NCI-H526 (cell line): ENCODE measurements around the gene HYOU1.
"Not testable (repeated sequence)": the region's sequence is repeated elsewhere in the genome, so short reads cannot be mapped to it uniquely, and the experiment has no call there.

Experiments
- DNase-seq, 2 experiments: peaks; one replicate each; lab custom pipeline; 2025; lab: John Stamatoyannopoulos, UW

The HYOU1 gene

GRCh38 chr11:119019996-119020395 lies 37.0 kb downstream of the HYOU1 start:
- DNase-seq, result peak; percentile 45 to 51

- peak; percentile 99 to 100 for DNase-seq
Measured at GRCh38 chr11:119018074-119018938, 38.7 kb downstream of the HYOU1 start, which contains the start of the genes RPS25 and TRAPPC4. RPS25 (minus strand) TSS chr11:119018343; CDS start chr11:119018284, 59 bp downstream. TRAPPC4 (plus strand) TSS chr11:119018766; CDS start chr11:119018796, 30 bp downstream.

- DNase-seq, result not testable (repeated sequence)
Measured at GRCh38 chr11:119017377-119017776, 39.6 kb downstream of the HYOU1 start.

- DNase-seq, result no peak
Measured at GRCh38 chr11:119016216-119017009, 40.6 kb downstream of the HYOU1 start.

GRCh38 chr11:119015054-119015611 lies 41.9 kb downstream of the HYOU1 start:
- peak in 1 of 2 experiments; percentile 36 for DNase-seq

- DNase-seq, result no peak
Measured at GRCh38 chr11:119014209-119014924, 42.6 kb downstream of the HYOU1 start.

- DNase-seq, result no peak
Measured at GRCh38 chr11:119012629-119013170, 44.3 kb downstream of the HYOU1 start.

- no peak for DNase-seq
Measured at GRCh38 chr11:119011476-119012053, 45.4 kb downstream of the HYOU1 start.

- no peak for DNase-seq
Measured at GRCh38 chr11:119006656-119007055, 50.3 kb downstream of the HYOU1 start.

GRCh38 chr11:119000906-119001305 lies 56.1 kb downstream of the HYOU1 start:
- DNase-seq, result no peak

- DNase-seq, result no peak
Measured at GRCh38 chr11:118998822-118999221, 58.2 kb downstream of the HYOU1 start.

GRCh38 chr11:118998388-118998717 lies 58.7 kb downstream of the HYOU1 start:
- DNase-seq, result peak in 1 of 2 experiments; percentile 83

GRCh38 chr11:118997627-118998387 lies 59.2 kb downstream of the HYOU1 start, which contains the start of gene CENATAC:
CENATAC (plus strand) TSS chr11:118998138; CDS start chr11:118998198, 60 bp downstream.
- peak; percentile 93 to 99 for DNase-seq

- peak; percentile 41 to 71 for DNase-seq
Measured at GRCh38 chr11:118996926-118997626, 59.9 kb downstream of the HYOU1 start.
